ENCODE data around the gene SPINT1.

Gene SPINT1

DNA sequence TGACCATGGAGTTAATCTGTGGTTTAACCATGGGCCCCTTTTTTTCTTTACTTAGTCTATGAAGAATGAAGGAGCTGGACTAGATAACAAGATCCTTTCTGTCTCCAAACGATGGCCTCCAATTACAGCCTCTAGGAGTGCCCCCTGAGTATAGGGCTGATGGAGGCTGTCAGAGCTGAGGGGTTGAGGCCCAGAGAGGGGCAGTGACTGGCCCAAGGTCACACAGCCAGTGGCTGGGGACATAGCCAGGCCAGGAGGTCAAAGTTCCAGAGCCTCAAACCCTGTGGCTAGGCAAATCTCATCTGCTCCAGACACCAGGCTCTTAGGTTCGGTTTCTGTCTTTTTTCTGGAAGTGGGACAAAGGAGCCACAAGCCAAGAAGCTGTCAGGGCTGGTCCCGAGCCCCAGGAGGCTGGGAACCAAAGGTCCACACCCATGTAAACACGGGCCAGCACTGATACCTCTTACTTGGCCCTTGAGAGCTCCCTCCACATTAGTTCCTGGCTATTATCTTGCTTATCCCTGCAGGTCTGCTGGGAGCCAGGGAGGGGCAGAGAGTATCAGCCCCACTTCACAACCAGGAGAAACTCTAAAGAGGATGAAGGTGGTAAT is 19.9 kb downstream of the SPINT1 start:
- no peak for TF ChIP-seq CTCF (IDR thresholded peaks at IDR 0.05; ENCODE audit: low read depth, low read length)
- DNase-seq (ENCODE audit: extremely low read depth, low read depth), result no peak

- no peak for DNase-seq (ENCODE audit: extremely low read depth, low read depth)
- TF ChIP-seq CTCF (IDR thresholded peaks at IDR 0.05; ENCODE audit: low read depth, low read length), result no peak
Measured at GRCh38 chr15:40867199-40867598, 23.4 kb downstream of the SPINT1 start.

DNA sequence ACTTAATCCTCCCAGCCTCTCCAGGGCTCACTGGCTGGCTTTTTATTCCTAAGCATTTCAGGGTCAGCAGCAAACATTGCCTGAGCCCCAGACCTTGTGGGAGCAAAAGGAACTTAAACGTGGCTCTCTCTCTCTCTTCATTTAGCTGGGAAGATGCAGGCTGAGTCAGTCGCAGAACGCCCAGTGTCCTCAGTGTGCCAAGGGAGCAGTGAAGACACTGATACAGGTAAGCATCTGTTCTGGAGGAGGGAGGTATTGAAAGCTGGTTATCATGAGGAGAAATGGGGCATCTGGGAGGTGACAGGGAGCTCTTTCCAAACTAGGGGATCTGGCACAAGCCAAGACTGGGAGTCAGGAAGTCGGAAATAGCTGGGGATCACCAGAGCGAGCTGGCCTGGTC is 25.8 kb downstream of the SPINT1 start:
- no peak for DNase-seq (ENCODE audit: extremely low read depth, low read depth)
- TF ChIP-seq CTCF (IDR thresholded peaks at IDR 0.05; ENCODE audit: low read depth, low read length), result no peak

DNA sequence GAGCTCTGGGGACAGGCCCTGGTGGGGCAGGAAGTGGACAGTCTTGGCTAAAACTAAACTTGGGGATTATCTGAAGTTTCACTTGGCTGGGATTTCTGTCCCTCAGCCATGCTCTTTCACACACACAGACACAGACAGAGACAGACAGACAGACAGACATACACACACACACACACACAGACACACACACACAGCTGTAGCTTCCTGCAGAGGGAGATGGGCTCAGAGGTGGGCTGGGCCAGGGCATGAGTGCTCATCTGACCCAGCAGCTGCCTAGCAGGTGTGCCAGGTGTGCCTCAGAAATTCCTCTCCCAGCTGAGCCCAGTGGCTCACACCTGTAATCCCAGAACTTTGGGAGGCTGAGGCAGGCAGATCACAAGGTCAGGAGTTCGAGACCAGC is 26.9 kb downstream of the SPINT1 start:
- no peak for DNase-seq (ENCODE audit: extremely low read depth, low read depth)

DNA sequence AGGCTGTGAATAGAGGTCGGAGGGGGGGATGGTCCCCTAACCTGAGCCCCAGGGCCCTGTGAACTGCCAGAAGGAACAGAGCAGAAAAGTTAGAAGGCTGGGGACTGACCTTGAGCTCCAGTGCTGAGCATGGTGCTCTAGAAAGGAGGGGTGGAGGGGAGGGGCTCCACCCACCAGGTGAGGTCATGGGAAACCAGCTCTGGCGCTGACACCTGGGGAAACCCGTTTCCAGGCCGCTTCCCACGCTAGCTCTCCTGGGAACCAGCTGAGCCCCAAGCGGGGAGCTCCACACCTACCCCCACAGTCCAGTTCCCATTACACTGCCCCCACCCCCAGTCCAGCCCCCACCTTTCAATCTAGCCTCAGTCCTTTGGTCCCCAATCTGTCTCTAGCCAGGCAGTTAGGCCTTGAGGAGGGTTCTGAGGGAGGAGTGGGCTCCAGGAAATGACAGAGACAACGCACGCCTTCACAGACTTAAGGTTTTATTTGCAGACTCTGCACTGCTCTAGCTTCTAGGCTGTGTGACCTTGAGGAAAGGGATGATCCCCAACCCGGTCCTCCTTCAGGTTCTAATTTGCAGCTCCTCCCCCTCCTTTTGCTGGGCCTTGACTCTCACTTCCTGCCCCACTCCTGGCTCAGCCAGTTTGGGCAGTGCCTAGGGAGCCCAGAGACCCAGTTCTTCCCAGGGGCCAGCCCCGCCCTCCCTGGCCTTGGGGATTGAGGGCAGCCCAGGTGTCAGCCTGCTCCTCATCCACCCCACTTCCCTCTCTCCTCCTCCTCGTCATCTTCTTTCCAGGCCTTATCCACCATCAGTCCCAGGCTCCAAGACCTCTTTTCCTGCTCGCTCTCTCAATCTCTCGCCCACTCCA is 28.1 kb downstream of the SPINT1 start:
- DNase-seq (ENCODE audit: extremely low read depth, low read depth), result no peak
- no peak for TF ChIP-seq CTCF (IDR thresholded peaks at IDR 0.05; ENCODE audit: low read depth, low read length)

More for the DNA sequence above, 26.9 kb downstream of the SPINT1 start:
- no peak for TF ChIP-seq CTCF (IDR thresholded peaks at IDR 0.05; ENCODE audit: low read depth, low read length)

DNA sequence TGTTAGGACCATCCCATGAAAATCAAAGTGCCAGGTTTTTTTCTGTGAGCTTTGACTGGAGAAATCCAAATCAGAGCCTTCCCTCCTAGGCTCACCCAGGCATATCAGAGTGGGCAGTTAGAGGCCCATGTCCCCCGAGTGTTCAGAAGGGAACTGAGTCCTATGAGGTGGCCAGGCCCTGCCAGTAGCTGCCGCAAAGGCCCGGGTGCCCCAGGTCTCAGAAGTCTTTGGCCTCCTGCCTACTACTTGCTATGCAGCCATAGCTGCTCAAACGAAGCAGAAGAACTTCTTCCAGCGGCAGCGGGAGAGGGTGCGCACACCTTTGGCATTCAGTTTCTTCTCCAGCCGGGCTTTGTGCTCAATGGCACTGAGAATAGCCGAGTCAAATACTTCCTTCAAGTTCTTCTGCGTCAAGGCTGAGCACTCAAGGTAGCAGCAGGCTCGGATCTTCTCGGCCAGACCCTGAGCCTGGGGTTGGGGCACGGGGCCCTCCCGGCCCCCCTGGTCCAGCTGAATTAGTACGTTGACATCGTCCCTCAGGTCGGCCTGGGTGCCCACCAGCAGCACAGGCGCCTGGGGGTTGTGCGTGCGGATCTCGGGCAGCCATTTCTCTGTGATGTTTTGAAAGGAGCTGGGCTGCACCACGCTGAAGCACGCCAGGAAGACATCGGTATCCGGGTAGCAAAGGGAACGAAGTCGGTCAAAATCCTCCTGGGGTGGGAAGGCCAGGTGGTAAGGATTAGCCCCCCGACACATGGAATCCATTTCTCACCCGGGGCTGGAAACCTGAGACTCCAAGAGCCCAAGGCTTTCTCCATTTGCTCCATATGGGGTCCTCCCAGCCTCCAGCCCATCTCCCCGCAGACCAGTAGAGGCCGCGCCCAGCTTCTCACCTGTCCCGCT is 29.2 kb downstream of the SPINT1 start:
- no peak for TF ChIP-seq CTCF (IDR thresholded peaks at IDR 0.05; ENCODE audit: low read depth, low read length)

More for the DNA sequence above, 29.2 kb downstream of the SPINT1 start:
- no peak for DNase-seq (ENCODE audit: extremely low read depth, low read depth)

All from AG09319 (cell line).